IPS DF 19.7 (cell line): ENCODE measurements around the gene ENPEP.
"Not testable (repeated sequence)": the region's sequence is repeated elsewhere in the genome, so short reads cannot be mapped to it uniquely, and the experiment has no call there.

Source experiments
- DNase-seq: peaks from one replicate; pipeline ENCODE4 v3.0.0-alpha.2; 2013; ENCODE audit warnings: low read depth, low spot score

The ENPEP gene

DNA sequence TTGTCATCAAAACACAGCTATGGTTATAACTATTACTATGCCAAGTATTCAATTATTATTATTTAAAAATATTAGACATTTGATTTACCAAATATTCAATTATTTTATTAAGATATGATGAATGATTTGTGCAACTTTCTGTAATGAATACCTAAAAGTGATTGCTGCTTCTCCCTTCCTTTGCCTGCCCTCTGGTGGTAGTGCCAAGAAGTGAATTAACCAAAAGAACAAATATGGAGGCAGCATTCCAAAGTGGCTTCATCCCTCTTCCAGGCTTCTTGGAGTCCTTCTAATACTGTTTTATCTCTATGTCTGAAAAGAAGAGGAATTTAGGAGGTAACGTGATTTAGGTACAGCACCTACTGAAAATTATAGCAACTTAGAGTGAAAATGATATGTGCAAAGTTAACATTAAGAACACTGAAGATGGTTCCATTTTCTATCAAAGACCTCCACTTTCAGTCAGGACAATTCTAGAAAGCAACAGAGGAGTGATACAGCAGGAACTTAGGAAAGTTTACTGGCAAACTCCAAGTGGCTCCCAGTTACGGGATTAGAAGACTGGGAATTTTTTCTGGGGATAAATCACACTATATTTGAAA is 43.0 kb downstream of the ENPEP start:
- DNase-seq, result no peak

- DNase-seq, result no peak
Measured at GRCh38 chr4:110520886-110521285, 44.9 kb downstream of the ENPEP start.

- no peak for DNase-seq
Measured at GRCh38 chr4:110526589-110526988, 50.6 kb downstream of the ENPEP start.

GRCh38 chr4:110527156-110527555 is 51.2 kb downstream of the ENPEP start:
- DNase-seq, result no peak

DNA sequence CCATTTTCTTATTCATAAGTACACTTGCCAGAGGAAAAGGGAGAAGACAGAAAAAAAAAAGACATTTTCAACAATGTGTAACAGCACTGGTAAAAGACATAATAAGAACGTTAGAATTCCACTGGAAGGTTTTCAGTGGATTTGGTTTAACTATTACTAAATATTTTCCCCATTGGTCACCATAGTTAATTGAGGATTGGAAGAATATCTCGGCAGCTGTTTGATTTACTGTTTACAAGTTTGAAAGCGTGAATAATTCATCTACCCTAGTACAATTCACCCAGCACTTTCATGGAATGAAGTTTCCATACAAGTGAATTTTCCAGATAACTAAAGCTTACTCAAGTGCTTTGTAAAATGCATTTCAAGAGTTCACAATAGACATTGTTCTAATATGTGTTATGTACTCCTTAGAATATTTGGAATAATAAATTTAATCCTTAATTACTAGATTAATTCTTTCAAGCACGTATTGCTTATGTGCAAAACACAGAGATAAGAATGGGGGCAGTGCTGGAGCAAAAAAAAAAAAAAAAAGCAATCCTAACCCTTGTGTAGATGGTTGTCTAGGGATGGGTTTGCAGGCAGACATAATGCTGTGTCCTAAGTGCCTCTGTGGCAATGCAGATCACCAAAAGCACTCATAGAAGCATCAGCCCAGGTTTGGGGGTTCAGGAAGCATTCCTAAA is 57.1 kb downstream of the ENPEP start:
- DNase-seq, result no peak

DNA sequence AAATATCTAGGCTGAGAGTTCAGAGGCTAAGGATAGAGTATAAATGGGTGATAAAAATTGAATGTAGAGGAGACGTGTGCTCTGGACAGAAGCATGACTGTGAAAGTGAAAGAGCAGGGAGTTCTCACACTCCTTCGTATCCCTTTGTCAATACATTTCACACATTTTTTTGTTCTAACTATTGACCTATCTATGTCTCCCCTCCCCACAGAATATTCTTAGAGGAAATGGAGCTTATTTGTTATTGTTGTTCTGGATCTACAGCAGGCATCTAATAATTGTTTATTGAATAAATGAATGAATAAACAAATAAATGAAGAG is 57.6 kb downstream of the ENPEP start:
- DNase-seq, result no peak

GRCh38 chr4:110533940-110534339 is 58.0 kb downstream of the ENPEP start:
- no peak for DNase-seq

DNA sequence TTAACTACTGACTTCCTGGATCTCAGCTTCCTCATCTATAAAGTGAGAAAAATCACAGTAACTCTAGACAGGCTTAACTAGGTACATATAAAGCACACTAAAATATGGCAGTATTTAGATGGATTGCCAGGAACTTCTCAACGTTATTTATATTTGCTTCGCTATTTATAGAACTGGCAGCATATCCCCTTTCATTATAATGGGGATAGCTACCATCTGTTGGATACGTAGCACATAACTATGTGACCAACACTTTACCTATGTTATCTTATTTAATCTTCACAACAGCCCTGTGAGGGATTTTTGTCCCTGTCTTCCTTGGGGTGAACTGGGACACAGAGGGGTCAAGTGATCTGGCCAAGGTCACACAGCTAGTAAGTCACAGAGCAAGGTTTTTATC is 64.6 kb downstream of the ENPEP start:
- no peak for DNase-seq

- no peak for DNase-seq
Measured at GRCh38 chr4:110540982-110541451, 65.1 kb downstream of the ENPEP start.

DNA sequence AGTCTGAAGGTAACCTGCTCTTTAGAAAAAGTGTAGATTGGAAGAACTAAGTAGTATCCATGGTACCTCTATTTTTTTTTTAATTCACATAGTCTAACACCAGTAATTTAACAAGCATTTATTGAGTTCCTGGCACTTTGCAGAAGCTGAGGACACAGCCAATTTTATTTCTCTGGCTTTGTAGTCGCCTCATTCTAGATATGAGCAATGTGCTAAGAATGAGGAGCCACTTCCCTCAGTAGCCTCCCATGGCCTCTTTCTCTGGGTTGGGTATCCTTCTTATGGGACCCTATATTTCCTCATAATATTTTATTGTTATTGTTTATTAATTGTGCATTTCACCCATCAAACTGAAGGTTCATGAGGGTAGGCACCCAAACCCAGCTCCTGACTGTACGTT is 67.6 kb downstream of the ENPEP start:
- no peak for DNase-seq

- no peak for DNase-seq
Measured at GRCh38 chr4:110544594-110544993, 68.6 kb downstream of the ENPEP start.

DNA sequence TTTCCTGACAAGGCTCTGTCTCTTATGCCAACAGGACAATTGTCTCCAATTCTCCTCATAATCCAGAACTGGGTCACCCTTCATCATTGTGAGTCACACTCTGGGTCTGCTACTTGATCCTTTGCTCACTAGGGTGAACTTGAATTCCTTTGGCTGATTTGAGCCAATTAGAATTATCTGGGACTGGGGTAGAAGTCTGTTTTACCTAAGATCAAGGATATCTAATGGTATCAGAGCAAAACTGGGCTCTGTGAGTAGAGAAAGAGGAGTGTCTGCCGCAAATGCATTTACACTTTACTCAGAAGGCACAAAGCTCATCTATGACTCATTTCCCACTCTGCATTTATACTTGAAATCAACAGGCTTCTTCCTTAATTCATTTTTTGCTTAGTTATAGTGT is 74.3 kb downstream of the ENPEP start:
- no peak for DNase-seq

DNA sequence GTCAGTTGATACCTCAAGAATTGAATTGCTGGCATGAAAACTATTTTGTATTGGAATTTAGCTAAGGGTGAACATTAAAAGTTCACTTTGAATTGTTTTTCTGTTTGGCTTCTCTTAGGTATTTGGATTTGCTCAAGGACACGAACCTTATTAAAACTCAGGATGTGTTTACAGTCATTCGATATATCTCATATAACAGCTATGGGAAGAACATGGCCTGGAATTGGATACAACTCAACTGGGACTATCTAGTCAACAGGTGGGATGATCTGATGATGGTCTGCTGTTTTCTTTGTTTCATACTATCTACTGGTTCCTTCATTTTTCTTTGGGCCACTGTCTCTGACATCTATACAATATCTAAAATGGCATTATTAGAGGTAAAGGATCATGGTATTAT is 77.2 kb downstream of the ENPEP start:
- DNase-seq, result no peak

GRCh38 chr4:110567214-110567613 is 91.3 kb downstream of the ENPEP start:
- no peak for DNase-seq

DNA sequence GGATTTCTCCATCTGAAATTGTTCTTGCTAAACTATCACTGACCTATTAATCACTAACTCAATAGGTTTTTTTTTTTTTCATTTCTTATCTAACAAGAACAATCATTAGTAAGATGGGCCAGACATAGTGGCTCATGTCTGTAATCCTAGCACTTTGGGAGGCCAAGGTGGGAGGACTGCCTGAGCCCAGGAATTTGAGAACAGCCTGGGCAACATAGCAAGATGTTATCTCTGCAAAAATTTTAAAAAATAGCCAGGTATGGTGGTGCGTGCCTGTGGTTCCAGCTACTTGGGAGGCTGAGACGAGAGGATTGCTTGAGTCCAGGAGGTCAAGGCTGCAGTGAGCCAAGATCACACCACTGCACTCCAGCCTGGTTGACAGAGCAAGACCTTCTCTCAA is 100.7 kb downstream of the ENPEP start:
- DNase-seq, result not testable (repeated sequence)

DNA sequence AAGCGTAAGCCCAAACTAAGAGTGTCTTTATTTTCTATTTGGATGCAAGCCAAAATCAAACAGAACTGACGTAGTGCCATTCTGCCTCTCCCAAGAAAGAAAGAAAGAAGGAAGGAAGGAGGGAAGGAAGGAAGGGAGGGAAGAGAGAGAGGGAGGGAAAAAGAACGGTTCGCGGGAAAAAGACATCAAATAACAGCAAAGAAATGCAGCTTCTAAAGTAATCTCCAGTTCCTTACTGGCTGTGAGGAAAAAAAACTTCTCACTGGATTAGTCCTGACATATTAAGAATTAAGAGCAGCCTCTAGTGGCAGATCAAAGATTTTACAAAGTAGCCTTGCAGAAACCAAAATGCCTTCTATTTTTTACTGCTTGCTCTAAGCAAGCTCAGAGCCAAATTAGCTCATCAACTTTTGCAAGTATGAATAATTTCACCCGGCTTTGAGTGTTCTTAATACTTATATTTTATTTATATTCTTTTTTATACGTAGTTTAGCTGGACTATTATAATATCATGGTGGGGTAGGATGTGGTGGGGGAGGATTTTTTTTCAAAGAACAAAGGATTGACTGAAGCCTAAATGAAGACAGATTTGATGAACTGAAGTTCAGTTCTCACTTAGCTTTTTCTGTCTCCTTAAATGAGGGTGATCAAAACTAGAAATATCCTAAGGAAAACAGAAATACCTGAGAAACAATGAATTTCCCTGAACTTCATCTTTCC is 110.3 kb downstream of the ENPEP start:
- DNase-seq, result no peak

DNA sequence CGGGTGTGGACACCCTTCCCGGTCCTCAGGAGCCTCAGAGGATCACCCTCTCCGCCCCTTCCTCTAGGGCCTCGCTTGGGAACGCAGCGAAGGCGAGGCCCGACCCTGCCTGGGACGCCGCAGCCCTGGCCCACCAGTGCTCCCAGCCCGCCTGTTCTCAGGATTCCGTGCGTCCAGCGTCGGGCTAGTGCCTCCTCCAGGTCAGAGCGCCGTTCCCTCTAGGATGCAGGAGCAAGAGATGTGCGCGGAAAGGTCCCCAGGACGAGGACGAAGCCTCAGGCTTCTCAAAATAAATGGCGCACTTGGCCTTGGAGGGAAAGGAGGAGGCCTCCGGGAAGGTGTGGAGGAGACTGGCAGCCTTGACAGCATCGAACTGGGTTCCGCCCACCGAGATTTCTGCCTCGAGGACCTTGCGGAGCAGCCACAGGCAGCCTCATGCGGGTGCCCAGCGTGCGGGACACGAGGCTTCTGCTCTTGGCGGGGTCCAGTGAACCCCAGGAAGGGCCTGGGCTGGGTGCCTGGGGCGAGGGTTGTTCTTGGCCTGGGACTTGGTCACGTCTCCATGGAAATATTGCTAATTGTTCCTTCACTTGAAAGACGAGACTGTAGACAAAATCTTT is 111.8 kb downstream of the ENPEP start:
- no peak for DNase-seq

- no peak for DNase-seq
Measured at GRCh38 chr4:110589297-110589696, 113.3 kb downstream of the ENPEP start.

GRCh38 chr4:110595583-110595982 is 119.6 kb downstream of the ENPEP start:
- no peak for DNase-seq

GRCh38 chr4:110596431-110596830 is 120.5 kb downstream of the ENPEP start:
- DNase-seq, result no peak

- DNase-seq, result no peak
Measured at GRCh38 chr4:110597582-110597981, 121.6 kb downstream of the ENPEP start.

DNA sequence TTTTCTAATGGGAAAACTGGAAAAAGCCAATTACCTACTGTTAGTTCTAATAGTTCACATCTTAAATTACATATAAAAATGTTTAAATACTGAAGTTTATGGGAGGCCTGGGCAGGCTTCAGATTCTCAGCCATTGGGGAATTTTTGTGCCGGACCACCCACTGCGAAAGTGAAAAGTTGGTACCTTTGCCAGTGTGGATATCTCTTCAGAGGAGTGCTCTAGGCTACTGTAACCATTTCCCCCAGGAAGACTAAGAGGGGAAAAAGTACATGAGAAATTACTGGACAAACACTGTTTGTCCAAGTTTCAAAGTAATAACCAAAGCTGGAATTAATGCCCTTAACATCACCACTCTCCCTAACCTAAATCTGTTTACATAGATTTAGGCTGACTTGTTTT is 126.1 kb downstream of the ENPEP start:
- DNase-seq, result no peak

GRCh38 chr4:110605077-110605476 is 129.1 kb downstream of the ENPEP start:
- no peak for DNase-seq
